ENCODE results near the gene ZNF496. TPM values are rescaled to one million over a fixed set of nuclear protein-coding genes. Genes with fewer than 3 reads are reported as not detected.

ZNF496 gene
- total RNA-seq, 2 experiments from 2014 or later = 15.8 to 19.9 TPM

GRCh38 chr1:247304031-247304430, 27.6 kb downstream of the ZNF496 start:
- CTCF ChIA-PET = no interaction called here
- no peaks in the 10 kb centered on the region for H3K27me3 ChIP-seq (ENCODE audit: control insufficient read depth in 1 of 2, insufficient read depth in 2 of 2, low read length in 2 of 2)

DNA sequence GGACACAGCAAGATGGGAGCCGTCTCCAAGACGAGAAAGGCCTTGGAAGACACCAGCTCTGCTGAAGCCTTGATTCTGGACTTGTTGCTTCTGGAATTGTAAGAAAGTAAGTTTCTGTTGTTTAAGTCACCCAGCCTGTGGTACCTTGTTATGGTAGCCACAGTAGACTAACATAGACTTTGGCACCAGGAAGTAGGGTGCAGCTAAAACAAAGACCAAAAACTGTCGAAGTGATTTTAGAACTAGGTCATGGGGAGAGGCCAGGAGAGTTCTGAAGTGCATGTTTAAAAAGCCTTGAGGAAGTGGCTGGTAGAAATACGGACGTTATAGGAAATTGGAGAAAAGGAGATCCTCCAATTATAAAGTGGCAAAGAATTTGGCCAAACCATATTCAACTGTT, 28.5 kb downstream of the ZNF496 start:
- no peaks in the 10 kb centered on the region for H3K4me1 ChIP-seq (ENCODE audit: insufficient read depth, low read length)
- H3K36me3 ChIP-seq (ENCODE audit: insufficient read depth, low read length) = no peaks in the 10 kb centered on the region
- intact Hi-C loops (cut with DNase I, micrococcal nuclease) = no loop called here
- Mint-ChIP-seq H3K27ac (no peak overlapping the region), H3K9me3 (no peaks in the 10 kb centered on the region), H3K36me3 (ENCODE audit: low read depth) (peaks cover 55% of the 10 kb centered on the region), H3K27me3 (no peaks in the 10 kb centered on the region), H3K4me1 (ENCODE audit: low read depth) (no peaks in the 10 kb centered on the region), H3K4me3 (no peak overlapping the region)
- peaks cover 0 to 5% of the 10 kb centered on the region in 2 experiments for H3K9me3 ChIP-seq (ENCODE audit: control insufficient read depth in 1 of 2, insufficient read depth in 1 of 2, low read length in 2 of 2)
- H3K27ac ChIP-seq (ENCODE audit: low read depth in 1 of 2, low read length in 2 of 2) = no peak overlapping the region
- no peak overlapping the region for H3K4me3 ChIP-seq (ENCODE audit: low read length)
- ChIA-PET CTCF (no interaction called here), POLR2A (no interaction called here)
- H3K27me3 ChIP-seq (ENCODE audit: control insufficient read depth in 1 of 2, insufficient read depth in 2 of 2, low read length in 2 of 2) = no peaks in the 10 kb centered on the region
- no peak for ATAC-seq (ENCODE audit: poor library complexity)
- DNase-seq = no peak
- TF ChIP-seq CTCF (IDR thresholded peaks at IDR 0.05) = no peak

More at GRCh38 chr1:247304031-247304430, 27.6 kb downstream of the ZNF496 start:
- H3K27ac Mint-ChIP-seq = no peak overlapping the region
- H3K4me1 Mint-ChIP-seq (ENCODE audit: low read depth) = no peaks in the 10 kb centered on the region
- no peak for TF ChIP-seq CTCF (IDR thresholded peaks at IDR 0.05)
- POLR2A ChIA-PET = no interaction called here
- no peak for DNase-seq
- Histone ChIP-seq H3K9me3 (ENCODE audit: control insufficient read depth in 1 of 2, insufficient read depth in 1 of 2, low read length in 2 of 2) (peaks cover 0 to 5% of the 10 kb centered on the region in 2 experiments), H3K4me3 (ENCODE audit: low read length) (no peak overlapping the region), H3K27ac (ENCODE audit: low read depth in 1 of 2, low read length in 2 of 2) (no peak overlapping the region), H3K36me3 (ENCODE audit: insufficient read depth, low read length) (peaks cover 4% of the 10 kb centered on the region), H3K4me1 (ENCODE audit: insufficient read depth, low read length) (no peaks in the 10 kb centered on the region)
- no peak overlapping the region for H3K4me3 Mint-ChIP-seq
- no peaks in the 10 kb centered on the region for H3K9me3 Mint-ChIP-seq
- H3K36me3 Mint-ChIP-seq (ENCODE audit: low read depth) = peaks cover 62% of the 10 kb centered on the region
- ATAC-seq (ENCODE audit: poor library complexity) = no peak
- H3K27me3 Mint-ChIP-seq = no peaks in the 10 kb centered on the region
- intact Hi-C loops (cut with DNase I, micrococcal nuclease) = no loop called here

DNA sequence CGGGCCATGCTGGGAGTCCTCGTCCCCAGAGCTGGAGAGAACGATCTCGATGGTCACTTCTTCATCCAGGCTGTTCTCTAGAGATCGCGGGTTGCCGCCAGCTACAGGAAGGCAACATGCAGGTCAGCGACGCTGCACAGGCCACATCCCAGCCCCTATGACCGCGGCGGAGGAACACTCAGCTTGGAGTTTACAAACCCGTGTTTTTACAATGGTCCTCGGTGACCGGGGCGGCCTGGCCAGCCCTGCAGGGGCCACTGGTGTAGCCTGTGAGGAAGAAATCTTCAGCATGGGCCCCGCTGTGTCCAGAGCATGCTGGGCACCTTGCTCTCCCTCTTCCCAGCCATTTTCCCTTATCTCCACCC, 30.5 kb downstream of the ZNF496 start:
- ChIA-PET CTCF (no interaction called here), POLR2A (no interaction called here)
- no peaks in the 10 kb centered on the region for H3K27me3 Mint-ChIP-seq
- H3K4me1 Mint-ChIP-seq (ENCODE audit: low read depth) = no peaks in the 10 kb centered on the region
- no peak overlapping the region for H3K27ac Mint-ChIP-seq
- no peak for TF ChIP-seq CTCF (IDR thresholded peaks at IDR 0.05)
- H3K4me3 ChIP-seq (ENCODE audit: low read length) = no peak overlapping the region
- no peaks in the 10 kb centered on the region for H3K36me3 ChIP-seq (ENCODE audit: insufficient read depth, low read length)
- H3K36me3 Mint-ChIP-seq (ENCODE audit: low read depth) = peaks cover 38% of the 10 kb centered on the region
- H3K27me3 ChIP-seq (ENCODE audit: control insufficient read depth in 1 of 2, insufficient read depth in 2 of 2, low read length in 2 of 2) = no peaks in the 10 kb centered on the region
- ATAC-seq (ENCODE audit: poor library complexity) (no peak), DNase-seq (no peak)
- H3K4me3 Mint-ChIP-seq = no peak overlapping the region
- no peaks in the 10 kb centered on the region for H3K4me1 ChIP-seq (ENCODE audit: insufficient read depth, low read length)
- intact Hi-C loops (cut with DNase I, micrococcal nuclease) = no loop called here
- peaks cover 0 to 5% of the 10 kb centered on the region in 2 experiments for H3K9me3 ChIP-seq (ENCODE audit: control insufficient read depth in 1 of 2, insufficient read depth in 1 of 2, low read length in 2 of 2)
- no peak overlapping the region for H3K27ac ChIP-seq (ENCODE audit: low read depth in 1 of 2, low read length in 2 of 2)
- no peaks in the 10 kb centered on the region for H3K9me3 Mint-ChIP-seq

Data from CD4-positive, alpha-beta T cell (primary cell).